K562 (cell line): ENCODE data around the gene PARD6B. TPM values are rescaled to one million over a fixed set of nuclear protein-coding genes. Genes with fewer than 3 reads are reported as not detected.

ENCODE experiments used
- BHLHE40 ChIP-seq: IDR thresholded peaks from 2 replicates; pipeline ENCODE4 v1.6.1; 2011; ENCODE audit warnings: low read length, improper control_type of control experiment
- CEBPZ ChIP-seq: fragments of 150-350 bp; IDR thresholded peaks from 2 replicates; pipeline ENCODE4 v1.6.1; 2014; ENCODE audit warnings: low read depth, mild to moderate bottlenecking, low read length, borderline replicate concordance
- FOXK2 ChIP-seq, 2 experiments: fragments of 450-650 bp; IDR thresholded peaks in 1 of 2; conservative IDR thresholded peaks in 1 of 2; 2 replicates each; pipeline ENCODE4 v1.6.1; 2016; ENCODE audit warnings: low read depth in 2 of 2, mild to moderate bottlenecking in 1 of 2
- HOXB6 ChIP-seq: fragments of 250-450 bp; sonication (Bioruptor Pico); IDR thresholded peaks from 2 replicates; pipeline ENCODE4 v1.5.1; 2022; ENCODE audit warnings: mild to moderate bottlenecking, borderline replicate concordance
- NR2F6 ChIP-seq: fragments of 450-650 bp; formaldehyde crosslinking; IDR thresholded peaks from 2 replicates; pipeline ENCODE4 v1.4.0; 2020; ENCODE audit warnings: mild to moderate bottlenecking
- PTRF ChIP-seq: fragments of 450-650 bp; IDR thresholded peaks from 2 replicates; pipeline ENCODE4 v1.6.1; 2016; ENCODE audit warnings: mild to moderate bottlenecking, missing genetic modification characterization, missing compliant biosample characterization
- RREB1 ChIP-seq: fragments of 250-450 bp; sonication (Bioruptor Pico); IDR thresholded peaks from 2 replicates; pipeline ENCODE4 v1.4.0; 2020
- SIX5 ChIP-seq, 2 experiments: IDR thresholded peaks; 2 replicates each; pipeline ENCODE4 v1.6.1; 2011; ENCODE audit warnings: low read length in 2 of 2, borderline replicate concordance in 1 of 2, low read depth in 1 of 2, mild to moderate bottlenecking in 1 of 2, moderate library complexity in 1 of 2; ENCODE audit not compliant: insufficient read depth in 1 of 2
- SPI1 ChIP-seq: IDR thresholded peaks from 2 replicates; pipeline ENCODE4 v1.6.1; 2011; ENCODE audit warnings: low read depth, low read length, control low read depth, borderline replicate concordance
- SREBF1 ChIP-seq: fragments of 150-350 bp; IDR thresholded peaks from 2 replicates; pipeline ENCODE4 v1.6.1; 2014; ENCODE audit warnings: antibody characterized with exemption, low read depth, low read length, borderline replicate concordance
- ZNF324 ChIP-seq: fragments of 250-450 bp; sonication (Bioruptor Pico); IDR thresholded peaks from 2 replicates; pipeline ENCODE4 v1.4.0; 2020; ENCODE audit warnings: mild to moderate bottlenecking
- ZNF347 ChIP-seq: fragments of 450-650 bp; formaldehyde crosslinking; IDR thresholded peaks from 2 replicates; pipeline ENCODE4 v1.4.0; 2020; ENCODE audit warnings: low read depth, mild to moderate bottlenecking, moderate library complexity
- ZNF586 ChIP-seq: fragments of 450-650 bp; formaldehyde crosslinking; conservative IDR thresholded peaks from 2 replicates; pipeline ENCODE4 v1.4.0; 2020; ENCODE audit warnings: mild to moderate bottlenecking, moderate library complexity
- polyA plus RNA-seq, 8 experiments: library from polyadenylated mRNA; depleted of rRNA in 4 of 8; stranded (reverse) in 5 of 8; unstranded in 3 of 8; fragments of >200 nt; fragmentation: Nextera tagmentation in 2 of 8; fragmentation: Illumina TruSeq in 1 of 8; extraction: Ambion mirVana in 2 of 8; extraction: Trizol in 1 of 8; gene quantifications; 2 replicates each; pipeline versions ENCODE4 v1.2.1 to v1.2.3, GENCODE V29; 2011 to 2014; ENCODE audit warnings: inconsistent platforms in 1 of 8, missing spikeins in 1 of 8
- total RNA-seq, 7 experiments: library from RNA; depleted of rRNA in 6 of 7; stranded (reverse); fragments of >200 nt in 6 of 7; fragmentation: Illumina TruSeq in 2 of 7; extraction: Trizol in 2 of 7; gene quantifications; 2 replicates each; pipeline versions ENCODE4 v1.2.1 to v1.2.3, GENCODE V29; 2011 to 2021; ENCODE audit warnings: low replicate concordance in 1 of 7

Gene PARD6B
- total and polyA plus RNA-seq, 9 of the 15 experiments (the other 6 are each of a cell fraction or from before 2014, with no cell fraction given) = 1.7 to 12.3 (median 5.5) TPM

- TF ChIP-seq ZNF347 (CRISPR knock-in tag) = no peak
- no peak for TF ChIP-seq ZNF586
- TF ChIP-seq HOXB6 = no peak
- TF ChIP-seq ZNF324 (CRISPR knock-in tag) = no peak
- TF ChIP-seq NR2F6 (CRISPR knock-in tag) = no peak
- TF ChIP-seq SIX5 (IDR thresholded peaks at IDR 0.05; ENCODE audit: borderline replicate concordance in 1 of 2, insufficient read depth in 1 of 2, low read depth in 1 of 2, low read length in 2 of 2) = no peak
- TF ChIP-seq RREB1 (CRISPR knock-in tag) = no peak
- no peak for TF ChIP-seq FOXK2 (conservative IDR thresholded peaks at IDR 0.05 in 1 of 2, IDR thresholded peaks at IDR 0.05 in 1 of 2; ENCODE audit: low read depth in 2 of 2)
- TF ChIP-seq SREBF1 = no peak
- TF ChIP-seq CEBPZ = no peak
- no peak for TF ChIP-seq PTRF
- TF ChIP-seq BHLHE40 = no peak
- peak; percentile 71 for TF ChIP-seq SPI1
- TF ChIP-seq, all 486 proteins: peak for 5
These were observed 43.0 kb upstream of the PARD6B start (continued) for GRCh38 chr20:50688256-50688975.
